Germinal center (tissue), 1 donor: Measurements from ENCODE around the gene SSTR3.
"Not testable (repeated sequence)": the region's sequence is repeated elsewhere in the genome, so short reads cannot be mapped to it uniquely, and the experiment has no call there.

Source experiments
- DNase-seq: peaks from one replicate; pipeline ENCODE4 v3.0.0; 2012; ENCODE audit warnings: mixed read lengths, low spot score

Gene SSTR3

GRCh38 chr22:37242395-37242918 is 30.2 kb upstream of the SSTR3 start:
- peak; percentile 80 for DNase-seq

DNA sequence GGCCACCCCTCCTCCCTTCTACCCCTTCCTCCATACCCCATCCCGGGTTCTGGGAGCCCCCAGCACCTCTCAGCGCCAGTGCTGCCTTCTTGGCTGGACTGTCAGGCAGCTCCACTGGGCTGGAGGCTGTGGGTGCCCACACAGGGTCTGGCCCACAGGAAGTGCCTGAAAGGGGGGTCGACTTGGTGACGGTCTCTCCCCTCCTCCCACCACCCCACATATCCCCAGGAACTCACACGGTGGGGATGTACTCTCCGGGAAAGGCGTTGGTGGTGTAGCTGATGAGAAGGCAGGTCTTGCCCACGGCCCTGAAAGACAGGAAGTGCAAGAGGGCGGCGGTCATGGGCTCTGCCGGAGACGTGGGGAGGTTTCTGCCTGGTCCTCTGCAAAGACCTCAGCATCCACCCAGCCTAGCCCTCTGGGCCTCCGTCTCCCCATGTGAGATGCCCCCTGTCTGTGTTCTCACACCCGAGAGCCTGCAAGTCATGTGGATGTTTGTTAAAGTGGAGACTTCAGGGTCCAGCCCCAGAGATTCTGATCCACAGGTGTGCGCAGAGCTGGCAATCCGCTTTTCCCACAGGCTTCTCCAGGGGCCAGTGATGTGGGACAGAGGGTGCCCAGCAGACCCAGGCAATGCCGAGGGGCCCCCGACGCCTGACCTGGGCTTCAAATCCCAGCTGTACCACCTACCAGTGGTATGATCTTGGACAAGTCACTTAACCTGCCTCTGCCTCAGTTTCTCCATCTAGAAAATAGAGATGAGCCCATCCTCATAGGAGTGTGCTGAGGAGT is 29.3 kb upstream of the SSTR3 start:
- DNase-seq, result no peak

DNA sequence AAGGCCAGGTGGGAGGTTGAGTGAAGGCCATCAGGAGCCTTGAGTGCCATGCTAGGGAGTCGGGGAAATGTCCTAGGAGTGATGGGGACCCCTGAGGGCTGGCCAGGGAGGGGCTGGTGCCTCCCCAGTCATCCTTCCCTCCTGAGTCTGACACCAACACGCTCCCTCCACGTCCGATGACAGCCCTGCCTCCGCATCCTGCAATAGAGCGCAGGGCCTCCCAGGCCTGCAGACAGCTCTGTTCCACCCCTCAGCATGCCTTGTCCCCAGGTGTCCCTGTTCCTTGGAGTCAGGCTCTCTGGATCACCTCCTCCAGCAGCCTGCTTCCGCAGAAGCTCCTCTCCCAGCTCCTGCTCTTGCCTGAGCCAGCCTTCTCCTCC is 28.7 kb upstream of the SSTR3 start:
- no peak for DNase-seq

DNA sequence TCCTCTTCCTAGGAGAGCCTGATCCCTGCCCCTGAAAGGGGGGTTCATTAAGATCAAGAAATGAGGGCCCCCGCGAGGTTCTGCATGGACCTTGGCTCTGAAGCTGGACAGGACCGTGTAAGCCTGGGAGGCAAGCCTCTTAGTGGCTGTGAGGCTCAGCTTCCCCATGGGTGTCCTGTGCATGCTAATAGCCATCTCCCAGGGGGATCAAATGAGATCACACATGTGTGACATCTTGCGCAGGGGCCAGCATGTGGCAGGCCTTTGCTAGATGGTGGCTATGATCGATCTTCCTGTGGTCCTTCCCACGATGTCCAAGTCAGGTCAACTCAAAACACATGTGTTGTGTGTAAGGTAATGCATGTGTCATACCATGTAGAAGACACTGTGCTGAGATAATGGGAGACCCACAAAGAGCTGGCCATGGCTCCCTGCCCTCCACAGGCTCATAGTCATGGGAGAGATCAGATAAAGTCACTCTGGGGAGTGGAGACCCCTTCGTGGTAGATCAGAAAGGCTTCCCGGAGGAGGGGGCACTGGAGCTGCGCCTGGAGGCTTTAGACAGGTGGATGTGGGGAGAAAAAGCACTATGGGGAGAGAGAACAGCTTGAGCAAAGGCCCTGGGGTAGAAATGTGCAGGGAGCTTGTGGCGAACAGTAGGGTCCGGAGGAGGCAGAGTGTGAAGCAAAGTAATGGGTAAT is 28.1 kb upstream of the SSTR3 start:
- peak; percentile 5 for DNase-seq

- DNase-seq, result peak; percentile 1
Observed at GRCh38 chr22:37239336-37240239, 27.3 kb upstream of the SSTR3 start.

DNA sequence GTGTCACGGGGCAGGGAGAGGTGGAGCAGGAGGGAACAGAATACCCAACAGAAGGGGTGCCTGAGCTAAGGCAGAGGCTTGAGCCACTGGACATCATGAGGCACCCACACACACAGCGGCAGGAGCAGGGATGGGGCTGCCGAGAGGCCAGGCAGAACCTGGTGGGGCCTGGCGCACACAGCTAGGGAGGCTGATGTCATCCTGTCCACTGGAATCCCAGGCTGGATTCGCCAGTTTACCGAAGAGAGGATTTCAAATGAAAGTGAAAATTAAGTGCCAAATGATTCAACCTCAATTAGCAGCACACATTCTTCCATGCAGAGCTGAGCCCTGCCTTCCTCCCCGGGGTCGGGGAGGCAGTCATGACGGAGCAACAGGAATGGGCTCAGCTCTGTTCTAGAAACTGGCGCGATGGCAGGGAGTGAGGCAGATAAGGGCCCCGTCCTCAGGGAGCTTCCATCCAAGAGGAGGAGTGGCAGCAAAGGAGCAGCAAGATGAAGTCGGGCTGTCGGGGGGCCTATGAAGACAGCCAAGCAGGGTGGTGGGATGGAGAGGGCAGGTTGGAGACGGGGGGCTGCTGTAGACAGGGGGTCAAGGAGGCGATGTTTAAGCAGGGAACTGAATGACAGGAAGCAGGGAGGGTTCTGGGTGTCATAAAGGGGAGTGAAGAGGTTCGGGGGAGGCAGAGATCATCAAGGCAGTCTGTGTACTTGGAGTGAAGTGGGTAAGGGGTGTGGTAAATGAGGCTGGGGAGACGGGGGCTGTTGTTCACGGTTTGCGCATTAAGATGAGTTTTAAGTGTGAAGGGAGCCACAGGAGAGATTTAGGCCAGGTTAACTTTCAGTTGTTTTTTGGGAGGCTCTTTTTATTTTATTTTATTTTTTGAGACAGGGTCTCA is 25.3 kb upstream of the SSTR3 start:
- peak; percentile 5 for DNase-seq

DNA sequence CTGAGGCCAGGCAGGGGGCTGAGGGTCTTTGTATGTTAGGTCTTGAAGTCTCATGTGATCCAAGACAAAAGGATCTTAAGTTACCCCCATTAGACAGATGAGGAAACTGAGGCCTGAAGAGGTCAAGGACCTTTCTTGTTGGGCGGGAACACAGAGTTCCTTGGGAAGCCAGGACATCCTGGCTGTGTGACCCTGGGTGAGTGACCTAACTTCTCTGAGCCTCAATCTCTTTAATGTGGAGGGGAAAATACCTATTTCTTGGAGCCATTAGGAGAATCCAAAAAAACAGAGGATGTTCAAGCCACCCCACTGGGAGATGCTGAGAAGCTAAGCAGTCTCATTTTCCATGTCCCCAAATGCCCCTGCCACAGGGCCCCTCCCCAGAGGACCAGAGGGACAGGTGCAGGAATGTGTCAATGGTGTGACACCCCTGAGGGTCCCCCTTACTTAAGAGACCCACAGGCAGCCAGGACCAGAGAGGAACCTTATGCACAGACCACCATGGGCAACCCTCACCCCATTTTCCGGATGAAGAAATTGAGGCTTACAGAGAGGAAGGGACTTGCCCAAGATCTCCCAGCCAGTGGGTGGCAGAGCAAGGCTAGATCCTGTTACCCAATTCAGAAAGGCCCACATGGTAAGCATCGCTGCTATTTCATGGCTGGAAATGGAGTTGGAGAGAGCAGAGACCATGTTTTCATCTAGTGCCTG is 23.8 kb upstream of the SSTR3 start:
- no peak for DNase-seq

DNA sequence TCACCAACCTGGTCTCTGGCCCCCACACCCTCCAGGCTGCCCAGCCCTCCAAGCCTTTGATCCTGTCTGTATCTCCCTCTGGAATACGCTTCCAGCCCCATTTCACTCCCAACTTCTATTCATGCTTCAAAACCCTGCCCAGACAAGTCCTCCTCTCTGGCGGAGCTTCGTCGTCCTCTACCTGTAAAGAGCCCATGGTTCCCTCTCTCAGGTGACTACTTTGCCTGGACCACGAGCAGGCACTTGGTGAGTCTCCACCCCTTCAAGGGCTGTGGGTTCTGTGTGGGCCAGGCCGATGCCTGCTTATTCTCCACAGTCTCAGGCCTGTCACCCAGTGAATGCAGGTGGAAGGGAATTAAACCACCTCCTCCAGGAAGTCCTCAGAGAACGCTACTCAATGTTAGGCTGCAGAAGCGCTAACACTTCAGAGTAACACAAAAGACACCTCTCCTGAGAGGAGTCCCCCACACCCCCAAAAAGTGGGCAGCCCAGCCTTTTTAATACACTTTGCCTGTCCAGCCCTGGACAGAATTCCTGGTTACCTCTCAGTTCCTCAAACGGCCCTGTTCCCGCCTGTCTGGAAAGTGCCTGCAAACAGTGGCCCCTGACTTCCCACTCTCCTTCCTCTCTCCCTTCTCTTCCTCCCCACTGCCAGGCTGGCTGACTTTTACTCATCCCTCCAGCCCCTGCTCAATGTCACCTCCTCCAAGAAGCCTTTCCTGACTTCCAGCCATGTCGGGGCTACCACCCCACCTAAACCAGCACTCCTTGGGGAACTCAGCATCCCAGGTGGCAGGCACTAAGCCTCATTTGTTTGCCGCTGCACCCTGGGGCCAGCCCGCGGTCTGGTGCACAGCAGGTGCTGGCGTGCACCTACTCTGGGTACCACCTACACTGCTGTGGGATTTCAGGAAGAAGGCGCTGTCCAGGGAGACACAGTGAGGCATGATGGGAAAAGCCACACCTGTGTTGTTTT is 22.7 kb upstream of the SSTR3 start:
- no peak for DNase-seq

DNA sequence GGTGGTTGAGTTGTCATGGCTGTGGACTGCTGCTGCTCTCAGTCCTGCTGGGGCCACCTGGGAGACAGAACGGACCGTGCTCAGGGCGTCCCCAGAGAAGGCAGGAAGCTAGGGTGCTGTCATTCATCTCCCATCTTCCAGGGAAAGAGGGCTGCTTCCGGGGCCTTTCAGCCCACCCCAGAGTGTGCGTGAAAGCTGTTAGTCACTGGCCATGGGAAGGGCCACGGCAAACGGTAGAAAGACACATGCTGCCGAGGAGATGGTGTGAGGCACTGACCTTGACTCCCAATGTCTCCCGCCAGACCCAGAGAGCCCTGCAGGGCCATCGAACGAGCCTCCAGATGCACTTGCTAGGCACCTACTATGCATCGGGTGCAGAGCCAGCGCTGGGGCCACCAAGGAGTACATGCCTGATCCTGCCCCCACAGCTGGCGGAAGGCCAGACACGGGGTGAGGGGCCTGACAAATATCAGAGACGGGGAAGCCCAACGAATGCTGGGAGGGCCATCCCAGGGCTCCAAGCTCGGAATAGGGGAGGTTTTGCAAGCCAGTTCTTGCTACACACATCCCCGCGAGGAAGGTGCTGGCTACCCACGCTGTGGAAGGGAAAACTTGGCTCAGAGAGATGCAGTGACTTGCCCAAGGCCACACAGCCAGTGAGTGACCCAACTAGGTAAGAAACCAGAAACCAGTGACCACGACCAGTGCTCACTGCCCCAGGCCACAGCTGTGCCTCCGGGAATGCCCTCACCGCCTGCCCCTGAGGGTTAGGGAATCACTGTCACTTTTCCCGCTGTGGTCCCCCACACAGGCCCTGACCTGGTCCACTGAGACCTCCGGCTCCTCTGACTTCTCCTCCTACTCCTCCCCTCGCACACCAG is 21.7 kb upstream of the SSTR3 start:
- no peak for DNase-seq

GRCh38 chr22:37233371-37233750 is 21.1 kb upstream of the SSTR3 start:
- not testable (repeated sequence) for DNase-seq

DNA sequence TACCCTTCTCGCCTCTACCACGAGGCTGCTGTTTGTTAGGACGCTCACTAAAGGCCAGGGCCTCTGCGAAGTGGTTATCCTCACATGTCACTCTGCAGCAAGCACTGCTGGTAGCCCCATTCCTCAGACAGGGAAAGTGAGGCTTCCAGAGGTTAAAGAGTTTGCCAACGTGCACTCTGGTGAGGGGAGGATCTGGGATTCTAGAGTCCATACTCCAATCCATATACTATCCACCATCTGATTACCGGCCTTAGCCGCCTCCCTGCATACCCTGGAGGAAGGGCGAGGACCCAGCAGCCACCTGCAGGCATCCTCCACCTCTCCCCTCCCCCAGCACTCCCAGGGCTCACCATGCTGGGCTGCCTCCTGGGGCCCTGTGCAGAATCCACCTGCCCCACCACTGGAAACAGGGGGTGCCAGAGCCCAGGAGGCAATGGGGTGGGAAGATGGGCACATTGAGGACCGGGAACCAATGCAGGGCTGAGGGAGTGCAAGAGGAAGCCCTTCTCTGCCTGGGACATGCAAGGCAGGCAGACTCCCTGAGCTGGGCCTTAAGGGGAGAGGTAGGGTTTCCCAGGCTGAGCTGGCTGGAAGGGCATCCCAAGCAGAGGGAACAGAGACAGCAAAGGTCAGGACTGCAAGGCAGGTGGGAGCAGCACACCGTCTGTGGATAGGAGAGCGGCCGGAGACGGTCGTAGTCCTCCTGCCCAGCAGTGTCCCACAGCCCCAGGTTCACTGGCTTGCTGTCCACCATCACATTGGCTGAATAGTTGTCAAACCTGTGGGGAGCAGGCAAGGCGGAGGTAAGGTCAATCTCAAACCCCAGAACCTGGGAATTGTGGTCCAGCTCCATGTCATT is 20.1 kb upstream of the SSTR3 start:
- no peak for DNase-seq

GRCh38 chr22:37231406-37232139 is 19.3 kb upstream of the SSTR3 start:
- DNase-seq, result no peak

DNA sequence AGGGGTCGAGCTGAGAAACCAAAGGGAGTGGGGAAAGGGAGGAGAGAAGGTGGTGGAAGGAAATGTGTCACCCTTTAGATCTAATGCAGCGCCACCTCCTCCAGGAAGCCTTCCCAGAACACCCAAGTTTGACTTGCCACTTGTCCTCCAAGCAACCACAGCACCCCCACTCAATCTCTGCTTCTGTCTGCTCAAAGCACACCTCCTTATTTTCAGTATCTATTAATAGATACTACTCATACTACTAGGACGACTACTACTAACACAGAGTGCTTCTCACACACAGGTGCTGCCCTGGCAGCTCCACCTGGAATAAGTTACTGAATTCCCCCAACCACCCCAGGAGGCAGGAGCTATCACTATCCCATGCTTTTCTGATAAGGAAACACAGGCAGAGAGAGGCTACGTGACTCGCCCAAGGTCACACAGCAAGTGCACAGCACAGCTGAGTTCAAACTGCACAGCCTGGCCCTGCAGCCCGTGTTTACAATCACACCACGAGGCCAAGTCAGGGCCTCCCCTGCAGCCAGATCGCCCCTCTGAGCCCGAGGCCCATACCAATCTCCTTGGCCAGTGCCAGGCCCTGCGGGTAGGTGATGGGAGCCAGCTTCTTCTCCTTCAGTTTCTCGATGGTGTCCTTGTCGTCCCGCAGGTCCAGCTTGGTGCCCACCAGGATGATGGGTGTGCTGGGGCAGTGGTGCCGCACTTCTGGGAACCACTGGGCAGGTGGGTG is 18.6 kb upstream of the SSTR3 start:
- no peak for DNase-seq

- peak; percentile 85 for DNase-seq
Observed at GRCh38 chr22:37229805-37230672, 17.8 kb upstream of the SSTR3 start.
